Smooth muscle cell of the brain vasculature (primary cell): ENCODE results near the gene DOC2A.
"Not testable (repeated sequence)": the region's sequence is repeated elsewhere in the genome, so short reads cannot be mapped to it uniquely, and the experiment has no call there.

ENCODE experiments used
- DNase-seq: peaks from one replicate; pipeline ENCODE4 v3.0.0-alpha.2; 2012; ENCODE audit warnings: low read depth, low spot score

Gene DOC2A

GRCh38 chr16:30010844-30011713 is at the start of gene DOC2A:
DOC2A (minus strand) TSS chr16:30011027; CDS start chr16:30010222, 805 bp downstream.
- DNase-seq, result no peak

GRCh38 chr16:30060346-30060745 is 49.5 kb upstream of the DOC2A start:
- no peak for DNase-seq

- DNase-seq, result no peak
Measured at GRCh38 chr16:30054959-30055553, 44.2 kb upstream of the DOC2A start.

GRCh38 chr16:30054451-30054850 is 43.6 kb upstream of the DOC2A start:
- no peak for DNase-seq

- DNase-seq, result no peak
Measured at GRCh38 chr16:30053376-30054015, 42.7 kb upstream of the DOC2A start.

- peak; percentile 55 for DNase-seq
Measured at GRCh38 chr16:30052671-30053372, 42.0 kb upstream of the DOC2A start.

- DNase-seq, result no peak
Measured at GRCh38 chr16:30051518-30051917, 40.7 kb upstream of the DOC2A start.

- DNase-seq, result no peak
Measured at GRCh38 chr16:30049871-30050270, 39.0 kb upstream of the DOC2A start.

- no peak for DNase-seq
Measured at GRCh38 chr16:30046588-30046987, 35.8 kb upstream of the DOC2A start.

- no peak for DNase-seq
Measured at GRCh38 chr16:30046178-30046577, 35.4 kb upstream of the DOC2A start.

- no peak for DNase-seq
Measured at GRCh38 chr16:30041841-30042240, 31.0 kb upstream of the DOC2A start.

- not testable (repeated sequence) for DNase-seq
Measured at GRCh38 chr16:30040690-30041089, 29.9 kb upstream of the DOC2A start.

- no peak for DNase-seq
Measured at GRCh38 chr16:30040221-30040620, 29.4 kb upstream of the DOC2A start.

GRCh38 chr16:30033270-30033669 is 22.4 kb upstream of the DOC2A start:
- no peak for DNase-seq

- DNase-seq, result peak; percentile 29
Measured at GRCh38 chr16:30032083-30032819, 21.4 kb upstream of the DOC2A start.

GRCh38 chr16:30031477-30031918 is 20.7 kb upstream of the DOC2A start:
- DNase-seq, result no peak

- no peak for DNase-seq
Measured at GRCh38 chr16:30030841-30031413, 20.1 kb upstream of the DOC2A start, which contains the start of gene TLCD3B. TLCD3B (minus strand) TSS chr16:30031271; CDS start chr16:30030527, 744 bp downstream.

- DNase-seq, result no peak
Measured at GRCh38 chr16:30030011-30030685, 19.3 kb upstream of the DOC2A start.

- DNase-seq, result no peak
Measured at GRCh38 chr16:30028438-30029076, 17.7 kb upstream of the DOC2A start.
